ENCODE data around the gene KIF5B. TPM values are rescaled to one million over a fixed set of nuclear protein-coding genes. Genes with fewer than 3 reads are reported as not detected.

Gene KIF5B
- total RNA-seq, 1 experiment from 2014 or later = 84.4 TPM

- ChIA-PET POLR2A (ENCODE audit: unreplicated experiment) (no interaction called here), CTCF (no interaction called here)
- Histone ChIP-seq H4K20me1 (ENCODE audit: low read length) (no peaks in the 10 kb centered on the region), H3K27me3 (ENCODE audit: low read length) (no peaks in the 10 kb centered on the region), H3K4me3 (ENCODE audit: low read length) (no peak overlapping the region), H2AFZ (ENCODE audit: low read length) (no peak overlapping the region), H3K4me2 (ENCODE audit: low read length) (no peak overlapping the region), H3K36me3 (ENCODE audit: low read depth, low read length) (no peaks in the 10 kb centered on the region), H3K4me1 (ENCODE audit: insufficient read depth, low read length) (peaks cover 6% of the 10 kb centered on the region), H3K27ac (ENCODE audit: low read length) (no peak overlapping the region), H3K79me2 (ENCODE audit: low read length) (no peaks in the 10 kb centered on the region), H3K9ac (ENCODE audit: low read length) (no peak overlapping the region), H3K9me2 (replicated peaks; ENCODE audit: low read length) (no peaks in the 10 kb centered on the region), H3F3A (ENCODE audit: low read length, unreplicated experiment) (no peaks in the 10 kb centered on the region), H3K9me3 (ENCODE audit: low read length) (no peaks in the 10 kb centered on the region)
- intact Hi-C loops (cut with micrococcal nuclease) = no loop called here
- no peak for TF ChIP-seq EZH2phosphoT487 (IDR thresholded peaks at IDR 0.05; ENCODE audit: borderline replicate concordance, low read length)
- TF ChIP-seq CTCF (conservative IDR thresholded peaks at IDR 0.05; ENCODE audit: low read depth, low read length) = no peak
- no peak for TF ChIP-seq EZH2 (IDR thresholded peaks at IDR 0.05; ENCODE audit: low read length, unreplicated experiment)
- BruUV-seq (replicated peaks) = no TSS peak
- ATAC-seq = no peak
- no peak for DNase-seq
Measured at GRCh38 chr10:32073128-32073527, 16.9 kb upstream of the KIF5B start.

GRCh38 chr10:32072025-32072800 lies 16.0 kb upstream of the KIF5B start:
- Histone ChIP-seq H3F3A (ENCODE audit: low read length, unreplicated experiment) (no peaks in the 10 kb centered on the region), H3K27ac (ENCODE audit: low read length) (no peak overlapping the region), H3K9me3 (ENCODE audit: low read length) (no peaks in the 10 kb centered on the region), H3K9me2 (replicated peaks; ENCODE audit: low read length) (no peaks in the 10 kb centered on the region), H3K4me3 (ENCODE audit: low read length) (no peak overlapping the region), H3K27me3 (ENCODE audit: low read length) (no peaks in the 10 kb centered on the region), H3K4me2 (ENCODE audit: low read length) (no peak overlapping the region), H2AFZ (ENCODE audit: low read length) (no peak overlapping the region), H3K9ac (ENCODE audit: low read length) (no peak overlapping the region), H3K36me3 (ENCODE audit: low read depth, low read length) (no peaks in the 10 kb centered on the region), H3K79me2 (ENCODE audit: low read length) (no peaks in the 10 kb centered on the region), H4K20me1 (ENCODE audit: low read length) (no peaks in the 10 kb centered on the region), H3K4me1 (ENCODE audit: insufficient read depth, low read length) (no peaks in the 10 kb centered on the region)
- BruUV-seq (replicated peaks) = no TSS peak
- DNase-seq (no peak), ATAC-seq (no peak)
- intact Hi-C loops (cut with micrococcal nuclease) = no loop called here
- ChIA-PET CTCF (no interaction called here), POLR2A (ENCODE audit: unreplicated experiment) (no interaction called here)
- no peak for TF ChIP-seq EZH2phosphoT487 (IDR thresholded peaks at IDR 0.05; ENCODE audit: borderline replicate concordance, low read length)
- TF ChIP-seq CTCF (conservative IDR thresholded peaks at IDR 0.05; ENCODE audit: low read depth, low read length) = no peak
- no peak for TF ChIP-seq EZH2 (IDR thresholded peaks at IDR 0.05; ENCODE audit: low read length, unreplicated experiment)

GRCh38 chr10:32070645-32071044 lies 14.4 kb upstream of the KIF5B start:
- no peaks in the 10 kb centered on the region for H3K9me3 ChIP-seq (ENCODE audit: low read length)
- H3K79me2 ChIP-seq (ENCODE audit: low read length) = no peaks in the 10 kb centered on the region
- H3K36me3 ChIP-seq (ENCODE audit: low read depth, low read length) = no peaks in the 10 kb centered on the region
- H3K9me2 ChIP-seq (replicated peaks; ENCODE audit: low read length) = no peaks in the 10 kb centered on the region
- H3K27ac ChIP-seq (ENCODE audit: low read length) = no peak overlapping the region
- no peak overlapping the region for H2AFZ ChIP-seq (ENCODE audit: low read length)
- ChIA-PET POLR2A (ENCODE audit: unreplicated experiment) (interaction anchor here (0.6 kb wide), 1 partner anchor 1085 kb away, joined by 3 read pairs; no protein-coding TSS in a partner anchor), CTCF (no interaction called here)
- ATAC-seq = no peak
- H3K9ac ChIP-seq (ENCODE audit: low read length) = no peak overlapping the region
- H3K4me3 ChIP-seq (ENCODE audit: low read length) = no peak overlapping the region
- H3K4me1 ChIP-seq (ENCODE audit: insufficient read depth, low read length) = no peaks in the 10 kb centered on the region
- no peaks in the 10 kb centered on the region for H3K27me3 ChIP-seq (ENCODE audit: low read length)
- no peaks in the 10 kb centered on the region for H4K20me1 ChIP-seq (ENCODE audit: low read length)
- BruUV-seq (replicated peaks) = no TSS peak
- no peaks in the 10 kb centered on the region for H3F3A ChIP-seq (ENCODE audit: low read length, unreplicated experiment)
- H3K4me2 ChIP-seq (ENCODE audit: low read length) = no peak overlapping the region
- intact Hi-C loops (cut with micrococcal nuclease) = no loop called here
- no peak for DNase-seq
- TF ChIP-seq EZH2phosphoT487 (IDR thresholded peaks at IDR 0.05; ENCODE audit: borderline replicate concordance, low read length) = no peak
- no peak for TF ChIP-seq EZH2 (IDR thresholded peaks at IDR 0.05; ENCODE audit: low read length, unreplicated experiment)
- TF ChIP-seq CTCF (conservative IDR thresholded peaks at IDR 0.05; ENCODE audit: low read depth, low read length) = no peak

Data from PC-3 (cell line).